ENCODE results near the gene NEDD4.
"Not testable (repeated sequence)": the region's sequence is repeated elsewhere in the genome, so short reads cannot be mapped to it uniquely, and the experiment has no call there.

The NEDD4 gene

GRCh38 chr15:56003777-56004176, 10.4 kb upstream of the NEDD4 start:
- not testable (repeated sequence) for DNase-seq

GRCh38 chr15:56003277-56003676, 9.9 kb upstream of the NEDD4 start:
- not testable (repeated sequence) for DNase-seq

GRCh38 chr15:56001471-56002078, 8.2 kb upstream of the NEDD4 start:
- no peak for DNase-seq

- DNase-seq, result no peak
These were observed 6.2 kb upstream of the NEDD4 start for GRCh38 chr15:55999658-56000057.

- no peak for DNase-seq
These were observed 5.1 kb upstream of the NEDD4 start for GRCh38 chr15:55998478-55998877.

- no peak for DNase-seq
These were observed 570 bp upstream of the NEDD4 start for GRCh38 chr15:55993804-55994560.

GRCh38 chr15:55992769-55993110, 672 bp downstream of the NEDD4 start:
- no peak for DNase-seq

- no peak for DNase-seq
These were observed 1.3 kb downstream of the NEDD4 start for GRCh38 chr15:55991802-55992768.

GRCh38 chr15:55990998-55991397, 2.4 kb downstream of the NEDD4 start:
- DNase-seq, result no peak

- DNase-seq, result no peak
These were observed 2.9 kb downstream of the NEDD4 start for GRCh38 chr15:55990516-55990915.

- DNase-seq, result no peak
These were observed 4.0 kb downstream of the NEDD4 start for GRCh38 chr15:55989383-55989782.

GRCh38 chr15:55981582-55982249, 11.7 kb downstream of the NEDD4 start:
- no peak for DNase-seq

GRCh38 chr15:55980511-55980910, 12.9 kb downstream of the NEDD4 start:
- DNase-seq, result no peak

GRCh38 chr15:55977231-55977630, 16.2 kb downstream of the NEDD4 start:
- no peak for DNase-seq

GRCh38 chr15:55970286-55970685, 23.1 kb downstream of the NEDD4 start:
- DNase-seq, result no peak

GRCh38 chr15:55969582-55969981, 23.8 kb downstream of the NEDD4 start:
- DNase-seq, result no peak

- DNase-seq, result no peak
These were observed 24.5 kb downstream of the NEDD4 start for GRCh38 chr15:55968923-55969322.

- DNase-seq, result no peak
These were observed 28.3 kb downstream of the NEDD4 start for GRCh38 chr15:55965091-55965490.

- DNase-seq, result no peak
These were observed 32.5 kb downstream of the NEDD4 start for GRCh38 chr15:55960946-55961345.

GRCh38 chr15:55959744-55960447, 33.5 kb downstream of the NEDD4 start:
- no peak for DNase-seq

- DNase-seq, result no peak
These were observed 35.1 kb downstream of the NEDD4 start for GRCh38 chr15:55958349-55958748.

GRCh38 chr15:55954862-55955605, 38.4 kb downstream of the NEDD4 start:
- no peak for DNase-seq
